Fibroblast of the aortic adventitia (primary cell): ENCODE measurements around the gene SSPN. TPM values are rescaled to one million over a fixed set of nuclear protein-coding genes. Genes with fewer than 3 reads are reported as not detected.

Source experiments
- DNase-seq: peaks from one replicate; pipeline ENCODE4 v3.0.0-alpha.2; 2010; ENCODE audit warnings: low read depth
- H3K4me3 ChIP-seq: 2 replicates; pipeline ENCODE4 v1.5.1; 2011; ENCODE audit warnings: low read depth, mild to moderate bottlenecking, control low read depth, low read length, moderate library complexity
- total RNA-seq: library from RNA; depleted of rRNA; stranded (reverse); fragments of >200 nt; gene quantifications from 2 replicates; pipeline ENCODE4 v1.2.3, GENCODE V29; 2012; ENCODE audit warnings: low replicate concordance
- TF ChIP-seq, protein P1 (sequence below): IDR thresholded peaks from 2 replicates; pipeline ENCODE4 v1.5.1; 2011; ENCODE audit warnings: mild to moderate bottlenecking, low read length, control low read depth, inconsistent platforms; ENCODE audit not compliant: insufficient read depth

The SSPN gene
- total RNA-seq, 1 donor, result 23.0 TPM

DNA sequence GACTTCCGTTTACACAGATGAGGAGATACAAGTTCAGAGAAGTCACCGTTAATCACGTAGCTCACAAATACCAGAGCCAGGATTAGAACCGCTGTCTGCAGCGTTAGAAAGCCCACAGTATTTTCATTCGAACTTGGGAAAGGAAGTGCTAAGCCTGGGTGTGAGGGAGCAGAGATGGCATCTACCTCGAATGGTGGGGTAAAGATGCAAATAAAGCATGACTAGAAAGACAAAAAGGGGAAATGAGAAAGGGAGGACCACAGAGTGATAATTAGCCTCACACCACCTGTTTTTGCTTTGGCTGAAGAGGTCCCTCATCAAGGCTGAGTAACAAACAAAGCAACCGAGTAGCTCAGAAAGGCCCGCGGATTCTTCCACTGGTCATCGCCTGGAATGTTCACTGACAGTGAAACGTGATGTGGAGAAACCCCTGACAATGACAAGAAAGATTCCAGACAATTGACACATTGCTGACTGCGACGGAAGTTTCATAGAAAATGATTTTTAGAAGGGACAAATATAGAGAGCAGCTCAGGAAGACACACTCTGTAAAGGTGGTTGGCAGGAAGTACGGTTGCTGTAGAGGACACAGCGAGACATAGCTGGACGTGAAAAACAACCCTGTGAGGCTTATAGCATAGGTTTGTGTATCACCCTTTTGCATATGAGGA lies 39.0 kb upstream of the SSPN start:
- no peak overlapping the region for H3K4me3 ChIP-seq
- TF ChIP-seq, protein P1, sequence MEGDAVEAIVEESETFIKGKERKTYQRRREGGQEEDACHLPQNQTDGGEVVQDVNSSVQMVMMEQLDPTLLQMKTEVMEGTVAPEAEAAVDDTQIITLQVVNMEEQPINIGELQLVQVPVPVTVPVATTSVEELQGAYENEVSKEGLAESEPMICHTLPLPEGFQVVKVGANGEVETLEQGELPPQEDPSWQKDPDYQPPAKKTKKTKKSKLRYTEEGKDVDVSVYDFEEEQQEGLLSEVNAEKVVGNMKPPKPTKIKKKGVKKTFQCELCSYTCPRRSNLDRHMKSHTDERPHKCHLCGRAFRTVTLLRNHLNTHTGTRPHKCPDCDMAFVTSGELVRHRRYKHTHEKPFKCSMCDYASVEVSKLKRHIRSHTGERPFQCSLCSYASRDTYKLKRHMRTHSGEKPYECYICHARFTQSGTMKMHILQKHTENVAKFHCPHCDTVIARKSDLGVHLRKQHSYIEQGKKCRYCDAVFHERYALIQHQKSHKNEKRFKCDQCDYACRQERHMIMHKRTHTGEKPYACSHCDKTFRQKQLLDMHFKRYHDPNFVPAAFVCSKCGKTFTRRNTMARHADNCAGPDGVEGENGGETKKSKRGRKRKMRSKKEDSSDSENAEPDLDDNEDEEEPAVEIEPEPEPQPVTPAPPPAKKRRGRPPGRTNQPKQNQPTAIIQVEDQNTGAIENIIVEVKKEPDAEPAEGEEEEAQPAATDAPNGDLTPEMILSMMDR, result no peak
- no peak for DNase-seq

DNA sequence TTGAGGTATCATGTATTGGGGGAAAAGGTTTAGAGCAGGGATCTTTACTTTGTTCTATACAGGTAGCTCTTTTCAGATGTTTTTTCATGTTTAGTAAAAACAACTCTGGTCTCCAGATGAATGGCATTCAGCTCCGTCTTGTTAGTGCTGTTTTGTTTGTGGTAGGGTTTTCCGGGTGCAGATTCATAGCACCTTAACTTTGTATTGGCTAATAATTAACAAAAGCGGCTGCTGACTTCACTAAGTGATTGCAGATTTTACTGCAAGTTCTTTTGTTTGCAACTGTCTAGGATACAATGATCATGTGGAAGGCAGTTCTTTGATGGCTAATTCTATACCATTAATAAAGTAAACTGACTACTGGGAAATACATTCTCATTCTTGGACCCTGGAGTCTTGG lies 38.4 kb upstream of the SSPN start:
- no peak for DNase-seq
- TF ChIP-seq, protein P1, result no peak
- H3K4me3 ChIP-seq, result no peak overlapping the region

DNA sequence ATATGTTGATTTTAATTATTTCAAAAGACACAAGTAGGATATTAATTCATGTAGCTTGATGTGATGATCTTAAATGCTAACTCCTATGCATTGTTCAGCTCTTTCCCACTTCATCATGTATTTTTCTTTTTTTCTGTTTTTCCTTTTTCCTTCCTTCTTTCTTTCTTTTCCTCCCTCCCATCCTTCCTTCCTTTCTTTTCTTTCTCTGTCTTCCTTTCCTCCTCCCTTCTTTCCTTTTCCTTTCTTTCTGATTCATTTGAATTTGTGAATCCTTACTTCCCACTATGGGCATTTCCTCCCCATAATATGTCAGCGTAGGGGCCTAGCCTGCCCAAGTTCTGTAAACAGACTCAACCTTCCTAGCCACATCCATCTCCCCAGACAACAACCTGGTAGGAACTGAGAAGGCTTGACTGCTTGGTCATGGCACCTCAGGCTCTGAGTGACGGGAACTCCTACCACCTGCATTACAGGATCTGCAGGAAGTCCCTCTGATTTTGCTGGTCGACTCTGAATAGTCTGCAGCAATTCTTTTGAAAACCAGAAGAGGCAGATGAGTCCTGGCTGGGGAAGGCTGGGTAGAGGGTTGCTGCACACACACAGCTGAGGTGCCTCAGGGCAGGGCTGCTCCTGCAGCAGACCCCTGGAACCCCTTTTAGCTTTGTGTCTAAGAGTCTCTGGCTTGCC lies 37.2 kb upstream of the SSPN start:
- no peak for DNase-seq
- TF ChIP-seq, protein P1, result no peak
- no peak overlapping the region for H3K4me3 ChIP-seq

DNA sequence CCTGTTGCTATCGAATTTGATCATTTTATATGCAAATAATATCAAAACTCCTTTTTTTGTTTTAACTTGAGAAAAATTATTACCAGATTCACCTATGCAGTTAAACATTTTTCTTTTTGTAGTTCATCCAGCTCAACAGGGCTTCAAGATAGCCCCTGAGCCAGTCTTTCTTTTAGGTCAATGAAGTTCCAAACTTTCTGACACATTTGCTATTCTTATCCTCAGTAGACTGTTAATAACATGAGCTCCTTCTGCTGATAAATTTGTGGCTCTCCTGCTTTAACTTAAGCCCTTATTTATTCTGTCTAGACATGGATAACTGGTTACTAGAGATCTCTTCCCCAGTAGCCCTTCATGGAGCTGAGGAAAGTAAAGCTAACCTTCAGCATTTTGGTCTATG lies 33.2 kb upstream of the SSPN start:
- H3K4me3 ChIP-seq, result no peak overlapping the region
- DNase-seq, result no peak
- TF ChIP-seq, protein P1, result no peak

DNA sequence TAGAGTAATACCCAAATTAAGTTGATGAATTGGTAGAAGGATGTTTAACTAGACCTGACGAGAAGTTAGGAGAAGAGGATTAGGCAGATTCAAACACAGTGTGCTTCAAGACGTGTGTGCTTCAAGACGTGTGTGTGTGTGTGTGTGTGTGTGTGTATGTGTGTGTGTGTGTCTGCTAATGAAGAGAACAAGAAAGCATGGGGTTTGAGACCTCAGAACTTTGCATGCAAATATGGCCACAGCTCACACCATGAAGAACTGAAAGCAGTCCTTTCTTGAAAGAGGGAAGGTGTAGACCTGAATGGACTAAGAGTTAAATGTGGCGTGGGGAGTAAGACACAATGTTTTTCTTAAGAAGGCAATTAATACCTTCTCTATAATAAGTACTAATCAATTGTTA lies 32.5 kb upstream of the SSPN start:
- TF ChIP-seq, protein P1, result no peak
- no peak overlapping the region for H3K4me3 ChIP-seq
- no peak for DNase-seq

DNA sequence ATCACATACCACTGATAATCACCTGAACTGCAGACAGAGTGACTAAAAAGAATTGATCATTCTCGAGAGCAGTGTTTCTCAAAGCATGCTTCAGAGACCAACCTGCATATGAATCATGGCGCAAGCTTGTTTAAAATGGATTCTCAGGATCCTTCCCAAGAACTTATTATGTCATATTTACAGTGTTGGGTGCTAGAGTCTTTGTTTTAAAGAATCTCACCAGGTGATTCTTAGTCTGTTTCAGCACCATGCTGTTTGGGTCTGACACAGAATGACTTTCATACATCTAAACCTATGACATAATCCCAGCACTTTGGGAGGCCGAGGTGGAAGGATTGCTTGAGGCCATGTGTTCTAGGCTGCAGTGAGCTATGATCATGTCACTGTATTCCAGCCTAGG lies 31.3 kb upstream of the SSPN start:
- no peak for DNase-seq
- TF ChIP-seq, protein P1, result no peak
- H3K4me3 ChIP-seq, result no peak overlapping the region
